ENCODE measurements around the gene DEPP1.

GRCh38 chr10:44973323-44974081 lies 5.1 kb downstream of the DEPP1 start:
- TF ChIP-seq CTCF (IDR thresholded peaks at IDR 0.05) = no peak
- TF ChIP-seq ZFX (IDR thresholded peaks at IDR 0.05; ENCODE audit: borderline replicate concordance) = no peak

All from 22Rv1 (cell line).